ENCODE results near the gene LILRB2.
"Not testable (repeated sequence)": the region's sequence is repeated elsewhere in the genome, so short reads cannot be mapped to it uniquely, and the experiment has no call there.

The LILRB2 gene

GRCh38 chr19:54239491-54240371 lies 41.2 kb downstream of the LILRB2 start:
- DNase-seq: not testable (repeated sequence)

DNA sequence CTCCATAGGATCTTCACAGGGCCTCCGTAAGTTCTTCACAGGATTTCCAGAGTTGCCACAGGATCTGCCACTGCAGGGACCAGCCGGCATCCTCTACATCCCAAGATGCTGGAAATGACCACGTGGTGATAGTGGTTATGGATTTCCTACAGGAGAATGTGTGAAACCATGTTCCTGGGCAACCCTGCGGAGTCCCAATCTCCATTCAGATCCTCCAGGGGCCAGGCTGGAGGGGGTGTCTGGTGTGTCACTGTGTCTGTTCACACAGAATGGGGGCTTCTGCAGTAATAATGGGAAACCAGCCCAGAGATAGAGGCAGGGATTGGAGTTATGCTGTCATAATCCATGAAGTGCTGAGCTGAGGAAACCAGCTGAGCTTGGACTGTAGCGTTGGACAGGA lies 47.0 kb downstream of the LILRB2 start:
- DNase-seq: no peak

DNA sequence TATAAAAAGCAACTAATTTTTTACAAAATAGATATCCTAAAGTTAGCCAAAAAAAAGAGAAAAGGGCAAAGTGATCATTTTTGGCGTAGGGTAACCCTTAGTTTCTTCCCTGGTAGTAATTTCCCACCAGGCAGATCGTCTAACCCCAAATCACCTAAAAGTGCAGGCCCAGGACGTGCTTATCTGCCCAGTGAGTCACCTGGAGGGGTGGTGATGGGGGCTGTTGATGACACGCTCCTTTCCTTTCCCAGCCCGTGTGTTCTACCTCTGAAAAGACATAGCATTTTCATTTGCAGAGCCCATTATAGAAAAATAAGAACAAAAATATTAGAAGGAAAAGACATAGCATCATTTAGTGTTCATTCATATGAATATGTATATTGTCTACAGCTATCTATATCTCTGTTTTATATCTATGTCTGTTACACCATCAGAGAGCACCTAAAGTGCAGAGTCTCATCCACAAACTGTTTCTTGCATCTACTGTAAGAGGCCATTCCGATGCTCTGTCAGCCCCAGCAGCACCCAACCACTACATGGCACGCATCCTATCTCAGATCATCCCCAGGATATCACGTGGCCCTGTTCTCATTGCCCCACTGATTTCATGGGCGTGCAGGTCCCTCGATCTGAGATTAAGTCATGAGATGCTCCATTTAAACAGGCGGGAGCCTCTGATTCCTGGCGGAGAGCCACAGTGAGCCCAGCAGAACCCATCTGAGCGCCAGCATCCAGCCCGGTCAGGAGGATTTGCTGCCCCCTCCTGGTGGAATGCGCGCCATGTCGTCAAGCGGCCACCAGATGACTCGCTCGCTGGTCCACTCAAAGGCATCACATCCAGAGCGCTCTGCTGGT lies 49.6 kb downstream of the LILRB2 start:
- peak; percentile 82 to 87 for DNase-seq

DNA sequence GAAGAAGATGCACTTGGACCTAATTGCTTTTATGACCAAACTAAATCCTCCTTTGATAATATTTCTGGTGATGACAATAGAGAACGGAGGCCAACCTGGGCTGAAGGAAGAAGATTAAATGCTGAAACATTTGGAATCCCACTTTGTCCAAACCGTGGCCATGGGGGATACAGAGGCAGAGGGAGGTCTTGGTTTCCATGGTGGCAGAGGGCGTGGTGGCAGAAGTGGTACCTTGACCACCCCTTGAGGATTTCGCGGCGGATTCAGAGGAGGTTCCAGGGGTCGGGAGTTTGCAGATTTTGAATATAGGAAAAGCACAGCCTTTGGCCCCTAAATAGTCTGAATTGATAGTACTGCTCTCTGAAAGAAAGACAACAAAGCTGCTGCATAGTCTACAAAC lies 50.9 kb downstream of the LILRB2 start:
- no peak for DNase-seq

DNA sequence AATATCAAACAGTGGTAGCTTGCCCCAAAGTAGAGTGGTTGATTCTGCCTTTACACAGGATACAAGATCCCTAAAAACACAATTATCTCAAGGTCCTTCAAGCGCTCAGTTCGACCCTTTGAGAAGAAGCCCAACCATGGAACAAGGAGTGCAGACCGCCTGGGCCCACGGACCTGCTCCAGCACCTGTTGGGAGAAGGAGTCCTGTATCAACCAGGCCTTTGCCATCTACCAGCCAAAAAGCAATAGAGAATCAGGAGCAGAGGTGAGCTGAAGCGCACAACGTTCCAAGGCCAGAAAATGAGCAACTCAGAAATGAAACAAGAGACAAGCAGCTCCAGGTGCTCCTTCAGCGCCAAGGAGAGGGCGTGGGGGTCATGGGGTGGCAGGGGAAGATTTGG lies 51.8 kb downstream of the LILRB2 start:
- DNase-seq: no peak

GRCh38 chr19:54224619-54225018 lies 56.3 kb downstream of the LILRB2 start:
- DNase-seq: not testable (repeated sequence)

DNA sequence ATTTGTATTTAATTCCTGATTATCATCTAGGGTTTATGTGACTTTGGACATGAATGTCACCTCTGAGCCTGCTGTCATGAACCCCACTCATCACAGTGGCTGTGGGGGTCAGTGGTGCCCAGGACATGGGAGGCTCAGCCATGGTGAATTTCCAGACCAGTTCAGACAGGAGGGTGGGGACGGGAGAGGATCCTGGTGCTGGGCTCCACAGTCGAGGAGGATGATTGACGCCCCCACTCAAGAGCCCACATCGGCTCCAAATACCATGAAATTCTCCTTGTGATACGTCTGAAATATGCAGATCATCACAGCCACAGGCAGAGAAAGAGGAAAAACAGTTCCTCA lies 57.0 kb downstream of the LILRB2 start:
- DNase-seq: not testable (repeated sequence)
